ENCODE measurements around the gene LRP5.

LRP5 gene

DNA sequence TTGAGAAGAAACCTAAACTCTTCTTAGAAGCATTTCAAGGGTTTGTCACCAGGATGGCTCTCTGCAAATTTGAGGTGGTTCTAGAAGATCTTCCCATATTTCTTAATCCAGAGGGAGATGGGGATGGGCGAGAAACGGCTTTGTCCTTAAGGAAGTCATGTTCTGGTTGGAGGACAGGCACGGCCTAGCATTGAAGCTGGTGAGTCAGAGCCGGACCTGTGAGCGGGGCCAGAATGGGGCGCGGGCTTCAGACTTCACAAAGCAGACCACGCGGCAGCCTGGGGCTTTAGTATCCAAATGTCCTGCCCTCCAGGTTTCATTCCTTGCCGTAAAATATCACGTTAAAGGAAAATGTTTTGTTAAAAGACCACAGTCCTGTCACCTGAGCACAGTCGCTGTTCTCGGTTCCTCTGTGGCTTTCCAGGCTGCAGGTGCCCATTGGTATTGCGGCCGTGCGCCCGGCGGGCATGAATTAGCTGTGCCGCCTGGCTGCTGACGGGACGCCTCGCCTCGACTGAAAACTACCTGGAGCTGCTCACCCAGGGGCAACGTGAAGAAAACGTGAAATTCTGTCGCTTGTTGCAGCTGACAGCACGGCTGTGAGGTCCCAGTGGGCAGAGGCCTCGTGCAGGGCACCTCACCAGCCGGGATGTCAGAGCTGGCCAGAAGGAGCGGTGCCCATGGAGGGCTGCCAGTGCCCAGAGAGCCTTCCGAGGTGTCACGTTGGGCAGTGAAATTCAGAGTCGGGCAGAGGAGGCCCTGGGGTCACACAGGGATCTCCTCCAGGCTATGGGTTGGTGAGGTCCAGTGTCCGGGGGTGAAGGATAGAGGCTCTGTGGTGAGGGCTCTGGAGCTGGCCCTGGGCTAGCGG lies 59.0 kb downstream of the LRP5 start:
- ChIA-PET CTCF (interaction anchor here (1.3 to 6.2 kb wide), 3 partner anchors 9 to 73 kb away, joined by 4 to 76 read pairs (median 5); no protein-coding TSS in a partner anchor), POLR2A (no interaction called here)
- DNase-seq (ENCODE audit: low read depth, low spot score) = no peak
- no peak overlapping the region for H3K4me3 ChIP-seq (ENCODE audit: low read depth, low read length)
- TF ChIP-seq, protein P1, sequence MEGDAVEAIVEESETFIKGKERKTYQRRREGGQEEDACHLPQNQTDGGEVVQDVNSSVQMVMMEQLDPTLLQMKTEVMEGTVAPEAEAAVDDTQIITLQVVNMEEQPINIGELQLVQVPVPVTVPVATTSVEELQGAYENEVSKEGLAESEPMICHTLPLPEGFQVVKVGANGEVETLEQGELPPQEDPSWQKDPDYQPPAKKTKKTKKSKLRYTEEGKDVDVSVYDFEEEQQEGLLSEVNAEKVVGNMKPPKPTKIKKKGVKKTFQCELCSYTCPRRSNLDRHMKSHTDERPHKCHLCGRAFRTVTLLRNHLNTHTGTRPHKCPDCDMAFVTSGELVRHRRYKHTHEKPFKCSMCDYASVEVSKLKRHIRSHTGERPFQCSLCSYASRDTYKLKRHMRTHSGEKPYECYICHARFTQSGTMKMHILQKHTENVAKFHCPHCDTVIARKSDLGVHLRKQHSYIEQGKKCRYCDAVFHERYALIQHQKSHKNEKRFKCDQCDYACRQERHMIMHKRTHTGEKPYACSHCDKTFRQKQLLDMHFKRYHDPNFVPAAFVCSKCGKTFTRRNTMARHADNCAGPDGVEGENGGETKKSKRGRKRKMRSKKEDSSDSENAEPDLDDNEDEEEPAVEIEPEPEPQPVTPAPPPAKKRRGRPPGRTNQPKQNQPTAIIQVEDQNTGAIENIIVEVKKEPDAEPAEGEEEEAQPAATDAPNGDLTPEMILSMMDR (IDR thresholded peaks at IDR 0.05; ENCODE audit: insufficient read depth, low read length, missing control alignments) = no peak

DNA sequence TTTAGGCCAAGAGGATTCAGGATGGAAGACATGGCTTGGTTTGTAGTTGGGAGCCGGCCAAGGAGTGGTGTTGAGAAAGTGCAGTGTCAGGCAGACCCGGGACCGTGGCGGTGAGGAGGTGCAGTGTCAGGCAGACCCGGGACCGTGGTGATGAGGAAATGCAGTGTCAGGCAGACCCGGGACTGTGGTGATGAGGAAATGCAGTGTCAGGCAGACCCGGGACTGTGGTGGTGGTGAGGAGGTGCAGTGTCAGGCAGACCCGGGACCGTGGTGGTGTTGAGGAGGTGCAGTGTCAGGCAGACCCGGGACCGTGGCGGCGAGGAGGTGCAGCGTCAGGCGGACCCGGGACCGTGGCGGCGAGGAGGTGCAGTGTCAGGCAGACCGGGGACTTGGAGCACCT lies 59.7 kb downstream of the LRP5 start:
- no peak for DNase-seq (ENCODE audit: low read depth, low spot score)
- H3K4me3 ChIP-seq (ENCODE audit: low read depth, low read length) = no peak overlapping the region
- CTCF ChIA-PET = interaction anchor here (1.8 to 6.2 kb wide), 3 partner anchors 12 to 115 kb away, joined by 5 to 76 read pairs (median 12); no protein-coding TSS in a partner anchor
- POLR2A ChIA-PET = no interaction called here
- TF ChIP-seq, protein P1 (IDR thresholded peaks at IDR 0.05; ENCODE audit: insufficient read depth, low read length, missing control alignments) = no peak

DNA sequence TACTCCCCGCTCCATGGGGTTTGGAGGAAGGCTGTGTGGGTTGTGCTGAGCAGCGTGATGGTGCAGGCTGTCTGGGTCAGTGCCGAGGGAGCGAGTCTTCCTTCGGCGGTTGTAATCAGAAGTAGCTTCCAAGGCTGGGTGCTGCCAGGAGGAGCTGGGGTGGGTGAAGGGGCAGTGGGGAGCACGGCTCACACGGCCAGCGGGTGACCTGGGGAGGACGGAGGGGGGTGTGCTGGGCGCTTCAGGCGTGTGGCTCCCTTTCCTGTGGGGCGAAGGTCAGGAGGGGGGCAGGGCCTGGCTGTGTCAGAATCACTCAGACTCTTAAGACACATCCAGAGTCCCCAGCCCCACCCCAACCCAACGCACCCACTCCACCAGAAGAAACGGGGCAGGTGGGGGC lies 60.2 kb downstream of the LRP5 start:
- DNase-seq (ENCODE audit: low read depth, low spot score) = no peak
- TF ChIP-seq, protein P1 (IDR thresholded peaks at IDR 0.05; ENCODE audit: insufficient read depth, low read length, missing control alignments) = no peak
- POLR2A ChIA-PET = interaction anchor here (1.1 to 1.5 kb wide), 2 partner anchors 11 to 59 kb away, joined by 3 to 5 read pairs; no protein-coding TSS in a partner anchor
- CTCF ChIA-PET = interaction anchor here (3.8 to 6.2 kb wide), 2 partner anchors 11 to 115 kb away, joined by 12 to 76 read pairs; no protein-coding TSS in a partner anchor
- H3K4me3 ChIP-seq (ENCODE audit: low read depth, low read length) = no peak overlapping the region

DNA sequence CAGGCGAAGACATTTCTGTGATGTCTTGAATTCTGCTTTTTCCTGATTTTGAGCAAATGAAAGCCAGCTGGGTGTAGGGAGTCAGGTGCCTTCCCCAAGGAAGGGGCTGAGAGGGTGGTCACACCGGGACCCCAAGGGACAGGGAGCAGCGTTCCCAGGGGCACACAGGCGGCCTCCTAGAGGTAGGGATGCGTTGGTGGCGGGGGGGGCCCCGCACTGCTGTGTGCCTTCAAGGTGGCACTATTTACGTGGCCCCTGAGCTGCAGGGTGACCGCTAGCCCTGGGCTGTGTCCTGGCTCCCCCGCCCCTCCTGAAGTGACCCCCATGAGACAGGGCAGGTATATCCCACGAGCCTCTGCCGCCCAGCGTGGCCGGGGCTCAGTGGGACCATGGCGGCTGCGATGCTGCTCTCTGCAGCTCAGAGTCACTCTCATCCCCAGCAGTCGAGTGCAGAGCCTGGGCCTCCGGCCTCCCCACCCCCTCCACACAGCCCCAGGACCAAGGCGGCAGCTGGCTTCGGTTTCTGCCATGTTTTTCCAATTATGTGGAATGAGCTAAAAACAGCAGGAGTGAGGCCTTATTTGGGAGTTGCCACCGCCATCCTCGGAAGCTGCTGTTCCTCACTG lies 60.9 kb downstream of the LRP5 start:
- no peak overlapping the region for H3K4me3 ChIP-seq (ENCODE audit: low read depth, low read length)
- POLR2A ChIA-PET = interaction anchor here (0.9 to 2.2 kb wide), 7 partner anchors 8 to 102 kb away, joined by 3 to 12 read pairs (median 4); partner anchors contain the start of gene C11orf24
- DNase-seq (ENCODE audit: low read depth, low spot score) = peak; percentile 34
- TF ChIP-seq, protein P1 (IDR thresholded peaks at IDR 0.05; ENCODE audit: insufficient read depth, low read length, missing control alignments) = no peak
- CTCF ChIA-PET = interaction anchor here (0.8 to 6.2 kb wide), 8 partner anchors 11 to 116 kb away, joined by 3 to 76 read pairs (median 4); no protein-coding TSS in a partner anchor

DNA sequence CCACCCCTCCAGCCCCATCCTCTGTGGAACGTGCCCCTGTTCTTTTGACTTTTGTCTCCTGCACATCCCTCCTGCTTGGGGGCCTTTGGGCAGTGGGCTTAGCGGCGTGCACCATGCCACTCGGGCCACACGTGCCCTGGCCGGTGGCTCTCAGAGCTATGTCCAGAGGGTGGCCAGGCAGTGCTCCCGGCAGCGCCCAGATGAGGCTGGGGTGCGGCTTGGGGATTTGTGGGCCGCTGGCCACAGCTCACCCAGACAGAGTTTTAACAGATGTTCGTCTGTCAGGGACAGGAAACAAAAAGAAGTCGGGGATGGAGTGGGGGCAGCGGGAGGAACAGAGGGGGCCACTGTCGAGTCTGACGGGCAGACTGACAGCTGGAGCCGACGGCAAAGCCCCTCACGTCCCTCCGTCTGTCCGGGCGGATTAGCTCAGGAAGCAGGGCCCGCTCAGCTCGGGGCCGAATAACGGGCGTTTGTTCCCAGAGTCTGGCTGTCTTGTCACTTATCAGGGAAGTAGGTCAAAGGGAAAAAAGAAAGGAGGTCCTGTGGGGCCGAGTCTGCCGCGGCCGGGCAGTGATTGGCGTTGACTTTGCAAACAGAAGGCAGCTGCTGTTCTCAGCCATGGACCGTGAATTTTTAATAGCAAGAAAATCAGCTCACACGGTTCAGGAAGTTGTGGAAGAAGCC lies 61.6 kb downstream of the LRP5 start:
- DNase-seq (ENCODE audit: low read depth, low spot score) = no peak
- ChIA-PET POLR2A (interaction anchor here (0.9 to 2.2 kb wide), 7 partner anchors 9 to 102 kb away, joined by 3 to 12 read pairs (median 4); partner anchors contain the start of gene C11orf24), CTCF (interaction anchor here (0.8 to 6.2 kb wide), 8 partner anchors 10 to 117 kb away, joined by 3 to 76 read pairs (median 4); no protein-coding TSS in a partner anchor)
- TF ChIP-seq, protein P1 (IDR thresholded peaks at IDR 0.05; ENCODE audit: insufficient read depth, low read length, missing control alignments) = no peak
- no peak overlapping the region for H3K4me3 ChIP-seq (ENCODE audit: low read depth, low read length)
